Adipocyte (in vitro differentiated cells): ENCODE data around the gene AHRR.
"Not testable (repeated sequence)": the region's sequence is repeated elsewhere in the genome, so short reads cannot be mapped to it uniquely, and the experiment has no call there.

Source experiments
- DNase-seq: peaks from one replicate; pipeline ENCODE4 v3.0.0-alpha.2; 2015; ENCODE audit warnings: low read depth
- H3K27me3 ChIP-seq: replicated peaks from 2 replicates; pipeline ENCODE4 v1.7.0; 2013; ENCODE audit warnings: mild to moderate bottlenecking, low read length, moderate library complexity; ENCODE audit not compliant: control insufficient read depth, insufficient read depth
- H3K36me3 ChIP-seq: 2 replicates; pipeline ENCODE4 v1.7.0; 2013; ENCODE audit warnings: low read length, mild to moderate bottlenecking, moderate library complexity; ENCODE audit not compliant: control insufficient read depth, insufficient read depth, severe bottlenecking
- H3K4me1 ChIP-seq: 2 replicates; pipeline ENCODE4 v1.7.0; 2013; ENCODE audit warnings: mild to moderate bottlenecking, low read length, moderate library complexity; ENCODE audit not compliant: control insufficient read depth, insufficient read depth
- H3K4me3 ChIP-seq: 2 replicates; pipeline ENCODE4 v1.7.0; 2013; ENCODE audit warnings: mild to moderate bottlenecking, low read length, moderate library complexity
- H3K9ac ChIP-seq: 2 replicates; pipeline ENCODE4 v1.7.0; 2013; ENCODE audit warnings: mild to moderate bottlenecking, low read length, moderate library complexity
- H3K9me3 ChIP-seq: 2 replicates; pipeline ENCODE4 v1.7.0; 2013; ENCODE audit warnings: mild to moderate bottlenecking, low read length, moderate library complexity; ENCODE audit not compliant: control insufficient read depth

AHRR gene

GRCh38 chr5:484556-484955 is 163.0 kb downstream of the AHRR start:
- Histone ChIP-seq H3K9me3 (no peaks in the 10 kb centered on the region), H3K4me1 (no peaks in the 10 kb centered on the region), H3K4me3 (no peak overlapping the region), H3K36me3 (no peaks in the 10 kb centered on the region), H3K27me3 (peaks cover 23% of the 10 kb centered on the region), H3K9ac (no peak overlapping the region)
- DNase-seq, result no peak

- DNase-seq, result no peak
- no peak overlapping the region for H3K9ac ChIP-seq
Measured at GRCh38 chr5:485113-485945, 163.8 kb downstream of the AHRR start.

GRCh38 chr5:485946-486491 is 164.5 kb downstream of the AHRR start:
- H3K27me3 ChIP-seq, result peaks cover 20% of the 10 kb centered on the region
- no peak for DNase-seq
- no peak overlapping the region for H3K4me3 ChIP-seq
- H3K4me1 ChIP-seq, result no peaks in the 10 kb centered on the region
- H3K9ac ChIP-seq, result no peak overlapping the region
- no peaks in the 10 kb centered on the region for H3K36me3 ChIP-seq
- no peaks in the 10 kb centered on the region for H3K9me3 ChIP-seq

More at GRCh38 chr5:485113-485945, 163.8 kb downstream of the AHRR start:
- no peaks in the 10 kb centered on the region for H3K4me1 ChIP-seq
- H3K27me3 ChIP-seq, result peaks cover 20% of the 10 kb centered on the region
- H3K9me3 ChIP-seq, result no peaks in the 10 kb centered on the region
- H3K4me3 ChIP-seq, result no peak overlapping the region
- H3K36me3 ChIP-seq, result no peaks in the 10 kb centered on the region

- not testable (repeated sequence) for H3K36me3 ChIP-seq, DNase-seq, H3K4me3 ChIP-seq, H3K9ac ChIP-seq, H3K4me1 ChIP-seq, H3K9me3 ChIP-seq
- H3K27me3 ChIP-seq, result peaks cover 18% of the 10 kb centered on the region
Measured at GRCh38 chr5:486597-486996, 165.1 kb downstream of the AHRR start.
